ENCODE measurements around the gene ASB10. TPM values are rescaled to one million over a fixed set of nuclear protein-coding genes. Genes with fewer than 3 reads are reported as not detected.

Gene ASB10
- total and polyA plus RNA-seq, 7 experiments from 2014 or later: not detected

- H3K27ac ChIP-seq (ENCODE audit: low read depth, low read length): no peak overlapping the region
- no peaks in the 10 kb centered on the region for H3K36me3 ChIP-seq (ENCODE audit: control insufficient read depth in 2 of 3, insufficient read depth in 3 of 3, low read length in 3 of 3)
- ATAC-seq: no peak
- DNase-seq: no peak
- Mint-ChIP-seq H3K9me3 (no peaks in the 10 kb centered on the region), H3K27ac (no peak overlapping the region), H3K27me3 (peaks cover 0 to 22% (median 6%) of the 10 kb centered on the region in 5 donors), H3K36me3 (no peaks in the 10 kb centered on the region), H3K4me1 (peaks cover 0 to 8% (median 5%) of the 10 kb centered on the region in 7 donors), H3K4me3 (no peak overlapping the region)
- H3K9me3 ChIP-seq (ENCODE audit: control insufficient read depth in 2 of 3, low read length in 3 of 3): no peaks in the 10 kb centered on the region
- ChIA-PET POLR2A (no interaction called here), CTCF (no interaction called here)
- no peak overlapping the region for H3K4me3 ChIP-seq (ENCODE audit: low read length)
- no peaks in the 10 kb centered on the region for H3K27me3 ChIP-seq (ENCODE audit: control insufficient read depth in 2 of 2, insufficient read depth in 2 of 2, low read length in 2 of 2)
- intact Hi-C loops (cut with micrococcal nuclease): no loop called here
- H3K4me1 ChIP-seq (ENCODE audit: control insufficient read depth in 2 of 2, insufficient read depth in 2 of 2, low read length in 2 of 2): peaks cover 0 to 4% of the 10 kb centered on the region in 2 donors
Observed at GRCh38 chr7:151201344-151201743, 14.3 kb upstream of the ASB10 start.

DNA sequence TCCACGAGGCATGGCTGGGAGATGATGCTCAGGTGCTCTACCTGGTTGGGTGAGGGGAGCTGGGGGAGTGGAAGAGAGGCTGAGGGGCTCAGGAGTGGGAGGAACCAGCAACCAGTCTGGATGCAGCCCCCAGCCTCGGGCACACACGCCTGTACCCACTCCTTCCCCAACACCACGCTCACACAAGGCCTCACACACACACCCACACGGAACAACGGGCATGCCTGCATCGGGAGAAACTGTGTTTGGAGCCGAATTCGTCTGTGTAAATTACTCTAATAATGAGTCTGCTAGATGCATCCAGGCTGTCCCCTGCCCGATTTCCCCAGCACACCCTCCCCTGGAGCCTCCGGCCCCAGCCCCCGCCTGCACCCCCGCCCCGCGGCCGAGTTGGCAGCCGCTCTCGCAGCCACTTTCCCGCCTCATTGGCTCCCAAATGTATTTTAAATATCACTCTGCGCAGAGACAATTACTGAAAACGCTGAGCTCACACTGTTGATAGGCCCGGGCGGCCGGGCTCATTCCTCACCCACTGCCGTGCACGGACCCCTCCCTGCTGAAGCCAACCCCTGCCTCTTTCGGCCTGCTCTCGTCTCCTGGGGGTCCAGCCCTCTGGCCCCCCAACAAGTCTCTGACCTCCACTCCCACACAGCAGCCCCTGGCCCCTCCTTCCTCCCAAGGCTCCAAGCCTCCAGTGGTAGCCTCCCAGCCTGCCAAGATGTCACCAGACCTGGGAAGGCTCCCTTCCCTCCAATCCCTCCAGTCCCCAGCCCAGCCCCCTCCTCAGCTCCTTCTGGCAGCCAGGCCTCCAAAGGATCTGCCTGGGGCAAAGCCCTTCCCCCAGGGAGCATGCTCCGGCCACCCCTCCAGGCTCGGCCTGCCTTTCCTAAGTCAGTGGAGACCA lies 12.1 kb upstream of the ASB10 start:
- H3K36me3 ChIP-seq (ENCODE audit: control insufficient read depth in 2 of 3, insufficient read depth in 3 of 3, low read length in 3 of 3): no peaks in the 10 kb centered on the region
- no peaks in the 10 kb centered on the region for H3K27me3 ChIP-seq (ENCODE audit: control insufficient read depth in 2 of 2, insufficient read depth in 2 of 2, low read length in 2 of 2)
- Mint-ChIP-seq H3K27ac (no peak overlapping the region), H3K27me3 (peaks cover 0 to 17% (median 6%) of the 10 kb centered on the region in 5 donors), H3K4me3 (no peak overlapping the region), H3K4me1 (peaks cover 0 to 3% (median under 1%) of the 10 kb centered on the region in 7 donors), H3K36me3 (no peaks in the 10 kb centered on the region), H3K9me3 (no peaks in the 10 kb centered on the region)
- H3K4me1 ChIP-seq (ENCODE audit: control insufficient read depth in 2 of 2, insufficient read depth in 2 of 2, low read length in 2 of 2): no peaks in the 10 kb centered on the region
- no peak overlapping the region for H3K27ac ChIP-seq (ENCODE audit: low read depth, low read length)
- ChIA-PET CTCF (no interaction called here), POLR2A (no interaction called here)
- intact Hi-C loops (cut with micrococcal nuclease): no loop called here
- ATAC-seq (no peak), DNase-seq (no peak)
- no peaks in the 10 kb centered on the region for H3K9me3 ChIP-seq (ENCODE audit: control insufficient read depth in 2 of 3, low read length in 3 of 3)
- no peak overlapping the region for H3K4me3 ChIP-seq (ENCODE audit: low read length)

GRCh38 chr7:151197932-151198331 lies 10.9 kb upstream of the ASB10 start:
- Mint-ChIP-seq H3K4me1 (peaks cover 0 to 6% (median 5%) of the 10 kb centered on the region in 7 donors), H3K9me3 (no peaks in the 10 kb centered on the region), H3K4me3 (no peak overlapping the region), H3K27me3 (peaks cover 0 to 17% (median 6%) of the 10 kb centered on the region in 5 donors), H3K36me3 (no peaks in the 10 kb centered on the region), H3K27ac (no peak overlapping the region)
- Histone ChIP-seq H3K4me3 (ENCODE audit: low read length) (no peak overlapping the region), H3K27ac (ENCODE audit: low read depth, low read length) (no peak overlapping the region), H3K9me3 (ENCODE audit: control insufficient read depth in 2 of 3, low read length in 3 of 3) (no peaks in the 10 kb centered on the region), H3K36me3 (ENCODE audit: control insufficient read depth in 2 of 3, insufficient read depth in 3 of 3, low read length in 3 of 3) (no peaks in the 10 kb centered on the region), H3K27me3 (ENCODE audit: control insufficient read depth in 2 of 2, insufficient read depth in 2 of 2, low read length in 2 of 2) (no peaks in the 10 kb centered on the region), H3K4me1 (ENCODE audit: control insufficient read depth in 2 of 2, insufficient read depth in 2 of 2, low read length in 2 of 2) (no peaks in the 10 kb centered on the region)
- ATAC-seq (no peak), DNase-seq (no peak)
- ChIA-PET CTCF (no interaction called here), POLR2A (no interaction called here)
- intact Hi-C loops (cut with micrococcal nuclease): no loop called here

GRCh38 chr7:151195616-151196450 lies 8.8 kb upstream of the ASB10 start:
- Histone ChIP-seq H3K4me1 (ENCODE audit: control insufficient read depth in 2 of 2, insufficient read depth in 2 of 2, low read length in 2 of 2) (no peaks in the 10 kb centered on the region), H3K9me3 (ENCODE audit: control insufficient read depth in 2 of 3, low read length in 3 of 3) (no peaks in the 10 kb centered on the region), H3K27me3 (ENCODE audit: control insufficient read depth in 2 of 2, insufficient read depth in 2 of 2, low read length in 2 of 2) (no peaks in the 10 kb centered on the region), H3K27ac (ENCODE audit: low read depth, low read length) (no peak overlapping the region), H3K36me3 (ENCODE audit: control insufficient read depth in 2 of 3, insufficient read depth in 3 of 3, low read length in 3 of 3) (no peaks in the 10 kb centered on the region), H3K4me3 (ENCODE audit: low read length) (no peak overlapping the region)
- ChIA-PET POLR2A (no interaction called here), CTCF (interaction anchor here (0.7 kb wide), 1 partner anchor 384 kb away, joined by 3 read pairs; no protein-coding TSS in a partner anchor)
- ATAC-seq (no peak), DNase-seq (no peak)
- no peaks in the 10 kb centered on the region for H3K9me3 Mint-ChIP-seq
- H3K4me1 Mint-ChIP-seq: peaks cover 0 to 6% (median 5%) of the 10 kb centered on the region in 7 donors
- no peak overlapping the region for H3K4me3 Mint-ChIP-seq
- peak overlapping the region in 1 of 9 donors; percentile 17 for H3K27ac Mint-ChIP-seq
- intact Hi-C loops (cut with micrococcal nuclease): no loop called here
- H3K27me3 Mint-ChIP-seq: peaks cover 0 to 11% (median 3%) of the 10 kb centered on the region in 5 donors
- no peaks in the 10 kb centered on the region for H3K36me3 Mint-ChIP-seq

DNA sequence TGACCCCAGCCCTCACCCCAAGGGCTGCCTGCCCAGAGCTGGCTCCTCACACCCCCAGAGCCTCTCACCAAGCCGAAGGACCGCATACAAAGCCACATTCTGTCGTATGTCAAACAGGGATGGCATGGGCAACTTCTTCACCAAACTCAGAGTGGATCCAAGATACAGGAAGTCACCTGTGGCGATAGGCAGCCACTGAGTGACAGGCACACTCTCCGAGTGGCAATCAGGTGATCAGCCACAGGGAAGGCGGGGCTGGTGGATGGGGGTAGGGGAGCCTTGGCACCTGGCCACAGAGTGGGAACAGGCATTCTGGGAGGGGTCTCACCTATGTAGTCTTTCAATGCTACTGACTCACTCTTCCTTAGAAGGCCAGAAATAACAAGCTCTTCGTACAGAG lies 7.1 kb upstream of the ASB10 start:
- CTCF ChIA-PET: no interaction called here
- Mint-ChIP-seq H3K27me3 (peaks cover 0 to 11% (median 3%) of the 10 kb centered on the region in 5 donors), H3K4me3 (no peak overlapping the region), H3K27ac (no peak overlapping the region), H3K4me1 (peaks cover 0 to 6% (median 5%) of the 10 kb centered on the region in 7 donors), H3K9me3 (no peaks in the 10 kb centered on the region), H3K36me3 (no peaks in the 10 kb centered on the region)
- DNase-seq: no peak
- Histone ChIP-seq H3K4me3 (ENCODE audit: low read length) (no peak overlapping the region), H3K27ac (ENCODE audit: low read depth, low read length) (no peak overlapping the region), H3K9me3 (ENCODE audit: control insufficient read depth in 2 of 3, low read length in 3 of 3) (no peaks in the 10 kb centered on the region), H3K27me3 (ENCODE audit: control insufficient read depth in 2 of 2, insufficient read depth in 2 of 2, low read length in 2 of 2) (no peaks in the 10 kb centered on the region), H3K4me1 (ENCODE audit: control insufficient read depth in 2 of 2, insufficient read depth in 2 of 2, low read length in 2 of 2) (no peaks in the 10 kb centered on the region), H3K36me3 (ENCODE audit: control insufficient read depth in 2 of 3, insufficient read depth in 3 of 3, low read length in 3 of 3) (no peaks in the 10 kb centered on the region)
- peak; percentile 33 for ATAC-seq
- POLR2A ChIA-PET: no interaction called here
- intact Hi-C loops (cut with micrococcal nuclease): no loop called here

- Mint-ChIP-seq H3K9me3 (no peaks in the 10 kb centered on the region), H3K27me3 (peaks cover 0 to 11% (median 3%) of the 10 kb centered on the region in 5 donors), H3K36me3 (no peaks in the 10 kb centered on the region), H3K4me1 (peaks cover 0 to 6% (median 5%) of the 10 kb centered on the region in 7 donors), H3K27ac (no peak overlapping the region), H3K4me3 (no peak overlapping the region)
- no peaks in the 10 kb centered on the region for H3K9me3 ChIP-seq (ENCODE audit: control insufficient read depth in 2 of 3, low read length in 3 of 3)
- H3K4me1 ChIP-seq (ENCODE audit: control insufficient read depth in 2 of 2, insufficient read depth in 2 of 2, low read length in 2 of 2): no peaks in the 10 kb centered on the region
- POLR2A ChIA-PET: no interaction called here
- no peak overlapping the region for H3K27ac ChIP-seq (ENCODE audit: low read depth, low read length)
- CTCF ChIA-PET: no interaction called here
- ATAC-seq (no peak), DNase-seq (no peak)
- intact Hi-C loops (cut with micrococcal nuclease): no loop called here
- no peaks in the 10 kb centered on the region for H3K27me3 ChIP-seq (ENCODE audit: control insufficient read depth in 2 of 2, insufficient read depth in 2 of 2, low read length in 2 of 2)
- H3K36me3 ChIP-seq (ENCODE audit: control insufficient read depth in 2 of 3, insufficient read depth in 3 of 3, low read length in 3 of 3): no peaks in the 10 kb centered on the region
- H3K4me3 ChIP-seq (ENCODE audit: low read length): no peak overlapping the region
Observed at GRCh38 chr7:151193203-151193978, 6.3 kb upstream of the ASB10 start.

Measured in naive thymus-derived CD4-positive, alpha-beta T cell (primary cell).